ENCODE measurements around the gene APOM. TPM values are rescaled to one million over a fixed set of nuclear protein-coding genes. Genes with fewer than 3 reads are reported as not detected.
A peak's percentile ranks its signal among the peaks of the same experiment; 100 is the strongest.

APOM gene
- total RNA-seq, 1 donor from 2014 or later: 2.4 TPM

- H3K4me3 Mint-ChIP-seq (ENCODE audit: low read depth): peak overlapping the region; percentile 73
- peaks cover 7% of the 10 kb centered on the region for H3K36me3 Mint-ChIP-seq (ENCODE audit: low read depth)
- H3K4me1 Mint-ChIP-seq (ENCODE audit: low read depth): peaks cover 21% of the 10 kb centered on the region
- no peak for DNase-seq (ENCODE audit: low spot score)
- no peak overlapping the region for H3K27ac Mint-ChIP-seq
- intact Hi-C loops (cut with micrococcal nuclease): loop anchor here (2.0 to 10.0 kb wide), 3 partner anchors 58 to 274 kb away; partner anchors contain the start of genes NELFE and SKIC2
- no peaks in the 10 kb centered on the region for H3K27me3 Mint-ChIP-seq (ENCODE audit: low read depth)
- H3K9me3 Mint-ChIP-seq: no peaks in the 10 kb centered on the region
These were observed 25.5 kb downstream of the APOM start for GRCh38 chr6:31681135-31681671.

- H3K36me3 Mint-ChIP-seq (ENCODE audit: low read depth): peaks cover 21% of the 10 kb centered on the region
- H3K9me3 Mint-ChIP-seq: no peaks in the 10 kb centered on the region
- no peak overlapping the region for H3K27ac Mint-ChIP-seq
- intact Hi-C loops (cut with micrococcal nuclease): loop anchor here (5.0 to 10.0 kb wide), 2 partner anchors 149 to 271 kb away; partner anchors contain the start of genes NELFE and SKIC2
- no peaks in the 10 kb centered on the region for H3K27me3 Mint-ChIP-seq (ENCODE audit: low read depth)
- H3K4me3 Mint-ChIP-seq (ENCODE audit: low read depth): no peak overlapping the region
- peaks cover 16% of the 10 kb centered on the region for H3K4me1 Mint-ChIP-seq (ENCODE audit: low read depth)
- DNase-seq (ENCODE audit: low spot score): no peak
These were observed 27.9 kb downstream of the APOM start for GRCh38 chr6:31683591-31683990.

- Mint-ChIP-seq H3K4me1 (ENCODE audit: low read depth) (peaks cover 12% of the 10 kb centered on the region), H3K4me3 (ENCODE audit: low read depth) (no peak overlapping the region), H3K36me3 (ENCODE audit: low read depth) (peaks cover 34% of the 10 kb centered on the region), H3K27ac (peak overlapping the region; percentile 13), H3K27me3 (ENCODE audit: low read depth) (no peaks in the 10 kb centered on the region), H3K9me3 (no peaks in the 10 kb centered on the region)
- intact Hi-C loops (cut with micrococcal nuclease): loop anchor here (10.0 kb wide), 1 partner anchor 268 kb away; the partner anchor contains the start of genes NELFE and SKIC2
- DNase-seq (ENCODE audit: low spot score): no peak
These were observed 30.8 kb downstream of the APOM start for GRCh38 chr6:31686483-31686882.

- Mint-ChIP-seq H3K27ac (no peak overlapping the region), H3K4me1 (ENCODE audit: low read depth) (peaks cover 10% of the 10 kb centered on the region), H3K36me3 (ENCODE audit: low read depth) (peaks cover 37% of the 10 kb centered on the region), H3K4me3 (ENCODE audit: low read depth) (no peak overlapping the region), H3K27me3 (ENCODE audit: low read depth) (no peaks in the 10 kb centered on the region), H3K9me3 (no peaks in the 10 kb centered on the region)
- DNase-seq (ENCODE audit: low spot score): no peak
- intact Hi-C loops (cut with micrococcal nuclease): loop anchor here (10.0 kb wide), 1 partner anchor 267 kb away; the partner anchor contains the start of genes NELFE and SKIC2
These were observed 31.6 kb downstream of the APOM start for GRCh38 chr6:31687321-31687720.

GRCh38 chr6:31687860-31688693 is 32.4 kb downstream of the APOM start:
- no peaks in the 10 kb centered on the region for H3K27me3 Mint-ChIP-seq (ENCODE audit: low read depth)
- H3K4me3 Mint-ChIP-seq (ENCODE audit: low read depth): no peak overlapping the region
- H3K36me3 Mint-ChIP-seq (ENCODE audit: low read depth): peaks cover 44% of the 10 kb centered on the region
- no peak for DNase-seq (ENCODE audit: low spot score)
- H3K9me3 Mint-ChIP-seq: no peaks in the 10 kb centered on the region
- peaks cover 10% of the 10 kb centered on the region for H3K4me1 Mint-ChIP-seq (ENCODE audit: low read depth)
- intact Hi-C loops (cut with micrococcal nuclease): loop anchor here (10.0 kb wide), 1 partner anchor 267 kb away; the partner anchor contains the start of genes NELFE and SKIC2
- H3K27ac Mint-ChIP-seq: no peak overlapping the region

GRCh38 chr6:31689249-31690110 is 33.8 kb downstream of the APOM start:
- no peak overlapping the region for H3K27ac Mint-ChIP-seq
- no peak for DNase-seq (ENCODE audit: low spot score)
- H3K4me3 Mint-ChIP-seq (ENCODE audit: low read depth): no peak overlapping the region
- H3K36me3 Mint-ChIP-seq (ENCODE audit: low read depth): peaks cover 50% of the 10 kb centered on the region
- no peaks in the 10 kb centered on the region for H3K27me3 Mint-ChIP-seq (ENCODE audit: low read depth)
- H3K9me3 Mint-ChIP-seq: no peaks in the 10 kb centered on the region
- H3K4me1 Mint-ChIP-seq (ENCODE audit: low read depth): peaks cover 10% of the 10 kb centered on the region
- intact Hi-C loops (cut with micrococcal nuclease): loop anchor here (10.0 kb wide), 1 partner anchor 265 kb away; the partner anchor contains the start of genes NELFE and SKIC2

GRCh38 chr6:31690231-31691077 is 34.8 kb downstream of the APOM start:
- intact Hi-C loops (cut with micrococcal nuclease): no loop called here
- no peak for DNase-seq (ENCODE audit: low spot score)
- H3K36me3 Mint-ChIP-seq (ENCODE audit: low read depth): peaks cover 57% of the 10 kb centered on the region
- H3K27me3 Mint-ChIP-seq (ENCODE audit: low read depth): no peaks in the 10 kb centered on the region
- H3K4me1 Mint-ChIP-seq (ENCODE audit: low read depth): peaks cover 10% of the 10 kb centered on the region
- no peaks in the 10 kb centered on the region for H3K9me3 Mint-ChIP-seq
- no peak overlapping the region for H3K27ac Mint-ChIP-seq
- H3K4me3 Mint-ChIP-seq (ENCODE audit: low read depth): no peak overlapping the region

GRCh38 chr6:31691078-31691463 is 35.4 kb downstream of the APOM start:
- peaks cover 52% of the 10 kb centered on the region for H3K36me3 Mint-ChIP-seq (ENCODE audit: low read depth)
- no peaks in the 10 kb centered on the region for H3K27me3 Mint-ChIP-seq (ENCODE audit: low read depth)
- intact Hi-C loops (cut with micrococcal nuclease): no loop called here
- H3K4me3 Mint-ChIP-seq (ENCODE audit: low read depth): no peak overlapping the region
- H3K9me3 Mint-ChIP-seq: no peaks in the 10 kb centered on the region
- H3K27ac Mint-ChIP-seq: no peak overlapping the region
- no peak for DNase-seq (ENCODE audit: low spot score)
- peaks cover 10% of the 10 kb centered on the region for H3K4me1 Mint-ChIP-seq (ENCODE audit: low read depth)

- peaks cover 52% of the 10 kb centered on the region for H3K36me3 Mint-ChIP-seq (ENCODE audit: low read depth)
These were observed 35.9 kb downstream of the APOM start for GRCh38 chr6:31691564-31692108.

GRCh38 chr6:31692353-31692752 is 36.7 kb downstream of the APOM start:
- Mint-ChIP-seq H3K27ac (peak overlapping the region; percentile 18), H3K9me3 (no peaks in the 10 kb centered on the region), H3K4me1 (ENCODE audit: low read depth) (peaks cover 11% of the 10 kb centered on the region), H3K36me3 (ENCODE audit: low read depth) (peaks cover 55% of the 10 kb centered on the region), H3K27me3 (ENCODE audit: low read depth) (no peaks in the 10 kb centered on the region), H3K4me3 (ENCODE audit: low read depth) (no peak overlapping the region)
- intact Hi-C loops (cut with micrococcal nuclease): no loop called here
- DNase-seq (ENCODE audit: low spot score): no peak

More at GRCh38 chr6:31691564-31692108, 35.9 kb downstream of the APOM start:
- Mint-ChIP-seq H3K4me3 (ENCODE audit: low read depth) (no peak overlapping the region), H3K27ac (no peak overlapping the region), H3K4me1 (ENCODE audit: low read depth) (peaks cover 10% of the 10 kb centered on the region), H3K9me3 (no peaks in the 10 kb centered on the region), H3K27me3 (ENCODE audit: low read depth) (no peaks in the 10 kb centered on the region)
- intact Hi-C loops (cut with micrococcal nuclease): no loop called here
- DNase-seq (ENCODE audit: low spot score): no peak

GRCh38 chr6:31692886-31693285 is 37.2 kb downstream of the APOM start:
- Mint-ChIP-seq H3K27ac (no peak overlapping the region), H3K9me3 (no peaks in the 10 kb centered on the region), H3K27me3 (ENCODE audit: low read depth) (no peaks in the 10 kb centered on the region), H3K4me3 (ENCODE audit: low read depth) (no peak overlapping the region), H3K4me1 (ENCODE audit: low read depth) (peaks cover 16% of the 10 kb centered on the region), H3K36me3 (ENCODE audit: low read depth) (peaks cover 55% of the 10 kb centered on the region)
- intact Hi-C loops (cut with micrococcal nuclease): no loop called here
- no peak for DNase-seq (ENCODE audit: low spot score)

Data from activated T-helper 2 cell treated with anti-CD3 and anti-CD28 coated beads, Interferon-gamma antibody, Interleukin-2, Interleukin-4, amounts not matched to agents 10 μg/mL and 5 μg/mL and 100 μg/mL, durations not matched to agents 14 hours and 24 hours and 36 hours (primary cell).